ENCODE measurements around the gene DMRT1.

Gene DMRT1

DNA sequence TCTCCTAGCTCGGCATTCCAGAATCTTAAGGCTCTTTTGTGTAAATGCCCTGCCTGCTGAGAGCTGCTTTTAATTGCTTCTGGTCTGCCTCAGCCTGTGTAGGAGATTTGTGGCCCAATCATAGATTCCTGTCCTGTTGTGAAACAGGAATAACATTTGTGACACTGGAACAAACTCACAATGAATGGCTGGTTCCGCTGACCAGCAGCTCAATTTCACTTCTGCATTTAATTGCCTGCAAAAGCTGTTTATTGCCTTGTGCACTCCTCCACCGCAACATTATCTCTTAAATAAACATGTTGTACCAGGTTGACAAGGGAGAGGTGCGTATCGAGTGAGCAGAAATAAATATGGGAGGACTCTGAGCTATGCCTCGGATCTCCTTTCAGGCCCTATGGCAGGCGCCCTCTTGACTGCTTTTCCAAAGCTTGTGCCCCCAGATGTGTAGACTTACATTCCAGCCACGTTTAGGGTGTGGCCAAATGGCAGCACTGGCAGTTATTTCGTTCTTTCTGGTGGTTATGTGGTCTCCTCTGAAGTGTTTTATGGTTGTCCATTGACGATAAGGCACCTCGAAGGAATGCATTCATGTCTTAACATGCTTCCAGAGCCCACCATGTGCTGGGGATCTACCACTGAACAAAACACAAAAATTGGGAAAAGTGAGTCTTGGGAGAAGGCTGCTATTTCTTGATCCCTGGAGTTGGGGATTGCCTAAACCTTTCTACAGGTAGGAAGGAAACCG is 58.1 kb downstream of the DMRT1 start:
- H3K27ac ChIP-seq (ENCODE audit: low read depth, low read length), result no peak overlapping the region
- H3K23ac ChIP-seq (ENCODE audit: low read length), result no peak overlapping the region
- H3K79me1 ChIP-seq (ENCODE audit: low read length), result no peaks in the 10 kb centered on the region
- no peak overlapping the region for H4K12ac ChIP-seq (ENCODE audit: low read depth, low read length)
- no peak overlapping the region for H2AK5ac ChIP-seq (ENCODE audit: low read length)
- no peaks in the 10 kb centered on the region for H3K36me3 ChIP-seq (ENCODE audit: control insufficient read depth in 1 of 2, insufficient read depth in 2 of 2, low read length in 2 of 2)
- no peak overlapping the region for H2BK120ac ChIP-seq (ENCODE audit: insufficient read depth, low read length, poor library complexity)
- H3K14ac ChIP-seq (ENCODE audit: low read length), result no peak overlapping the region
- peaks cover 0 to 8% of the 10 kb centered on the region in 2 experiments for H3K4me1 ChIP-seq (ENCODE audit: control insufficient read depth in 1 of 2, insufficient read depth in 2 of 2, low read length in 2 of 2)
- DNase-seq, result no peak
- H2AFZ ChIP-seq (ENCODE audit: insufficient read depth, low read length, poor library complexity), result no peak overlapping the region
- no peak overlapping the region for H2BK12ac ChIP-seq (ENCODE audit: low read length)
- no peaks in the 10 kb centered on the region for H3K79me2 ChIP-seq (ENCODE audit: control insufficient read depth, insufficient read depth, low read length, poor library complexity)
- no peak overlapping the region for H3K9ac ChIP-seq (ENCODE audit: low read length)
- no peak overlapping the region for H3K18ac ChIP-seq (ENCODE audit: low read length)
- H4K8ac ChIP-seq (ENCODE audit: low read depth, low read length), result no peak overlapping the region
- H3K4me3 ChIP-seq (ENCODE audit: low read depth, low read length), result no peak overlapping the region
- no peaks in the 10 kb centered on the region for H3K9me3 ChIP-seq (ENCODE audit: insufficient read depth, low read depth, low read length)
- WGBS (ENCODE audit: extremely low coverage, insufficient coverage, insufficient read length), result no CpG with 5 or more reads among the region's 12 CpGs
- no peak overlapping the region for H3K4me2 ChIP-seq (ENCODE audit: low read length)
- no peak overlapping the region for H2BK5ac ChIP-seq (ENCODE audit: low read depth, low read length, poor library complexity)
- H3K4ac ChIP-seq (ENCODE audit: low read depth, low read length), result no peak overlapping the region
- no peak overlapping the region for H4K91ac ChIP-seq (ENCODE audit: low read depth, low read length)
- H3K27me3 ChIP-seq (ENCODE audit: insufficient read depth, low read length), result no peaks in the 10 kb centered on the region

DNA sequence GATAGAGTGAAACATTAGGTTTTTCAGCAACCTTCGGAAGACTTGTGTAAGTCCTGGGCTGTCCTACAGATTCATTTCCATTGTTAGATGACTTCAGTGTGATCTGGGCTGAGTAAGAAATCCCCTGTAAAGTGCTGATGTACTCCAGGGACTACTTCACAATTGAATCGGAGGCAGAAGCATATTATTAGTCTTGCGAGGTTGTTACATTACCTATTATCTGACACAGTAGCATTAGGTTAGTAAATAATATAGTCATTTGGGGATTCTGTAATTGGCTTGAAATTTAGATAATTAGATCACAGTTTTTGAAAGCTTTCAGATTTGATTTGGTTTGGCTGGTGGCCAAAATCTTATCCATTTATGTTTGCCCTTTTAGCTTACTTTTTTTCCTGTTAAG is 62.4 kb downstream of the DMRT1 start:
- WGBS (ENCODE audit: extremely low coverage, insufficient coverage, insufficient read length), result no CpG with 5 or more reads among the region's 3 CpGs
- H3K9ac ChIP-seq (ENCODE audit: low read length), result no peak overlapping the region

DNA sequence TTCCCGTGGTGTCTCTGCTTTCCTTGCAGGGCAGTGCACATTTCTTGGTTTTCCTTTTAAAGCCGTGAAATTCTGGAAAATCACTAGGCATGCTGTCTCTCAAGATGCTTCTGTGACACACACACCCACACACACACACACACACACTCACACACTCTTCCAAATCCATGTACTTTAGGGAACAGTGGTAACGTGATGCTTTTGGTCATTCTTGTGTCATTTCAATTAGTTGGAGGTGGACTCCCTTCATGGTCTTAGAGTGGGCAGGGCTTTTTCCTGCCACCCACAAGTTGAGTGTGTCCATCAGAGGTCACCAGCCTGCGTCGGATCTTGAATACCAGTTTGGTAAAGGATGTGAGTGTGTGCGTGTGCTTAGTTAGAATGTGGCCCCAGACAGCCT is 64.4 kb downstream of the DMRT1 start:
- DNase-seq, result no peak
- no peak overlapping the region for H2BK12ac ChIP-seq (ENCODE audit: low read length)
- no peak overlapping the region for H3K14ac ChIP-seq (ENCODE audit: low read length)
- H2AFZ ChIP-seq (ENCODE audit: insufficient read depth, low read length, poor library complexity), result no peak overlapping the region
- H3K79me2 ChIP-seq (ENCODE audit: control insufficient read depth, insufficient read depth, low read length, poor library complexity), result no peaks in the 10 kb centered on the region
- H3K4me1 ChIP-seq (ENCODE audit: control insufficient read depth in 1 of 2, insufficient read depth in 2 of 2, low read length in 2 of 2), result no peaks in the 10 kb centered on the region
- H3K27ac ChIP-seq (ENCODE audit: low read depth, low read length), result no peak overlapping the region
- H3K9ac ChIP-seq (ENCODE audit: low read length), result no peak overlapping the region
- H4K12ac ChIP-seq (ENCODE audit: low read depth, low read length), result no peak overlapping the region
- no peak overlapping the region for H3K4ac ChIP-seq (ENCODE audit: low read depth, low read length)
- no peak overlapping the region for H2AK5ac ChIP-seq (ENCODE audit: low read length)
- H2BK120ac ChIP-seq (ENCODE audit: insufficient read depth, low read length, poor library complexity), result no peak overlapping the region
- H2BK5ac ChIP-seq (ENCODE audit: low read depth, low read length, poor library complexity), result no peak overlapping the region
- no peaks in the 10 kb centered on the region for H3K9me3 ChIP-seq (ENCODE audit: insufficient read depth, low read depth, low read length)
- no peak overlapping the region for H4K91ac ChIP-seq (ENCODE audit: low read depth, low read length)
- H3K23ac ChIP-seq (ENCODE audit: low read length), result no peak overlapping the region
- no peaks in the 10 kb centered on the region for H3K79me1 ChIP-seq (ENCODE audit: low read length)
- H3K4me2 ChIP-seq (ENCODE audit: low read length), result no peak overlapping the region
- H3K18ac ChIP-seq (ENCODE audit: low read length), result no peak overlapping the region
- WGBS (ENCODE audit: extremely low coverage, insufficient coverage, insufficient read length), result no CpG with 5 or more reads among the region's 6 CpGs
- no peak overlapping the region for H4K8ac ChIP-seq (ENCODE audit: low read depth, low read length)
- H3K27me3 ChIP-seq (ENCODE audit: insufficient read depth, low read length), result peaks cover 3% of the 10 kb centered on the region
- H3K4me3 ChIP-seq (ENCODE audit: low read depth, low read length), result no peak overlapping the region
- no peaks in the 10 kb centered on the region for H3K36me3 ChIP-seq (ENCODE audit: control insufficient read depth in 1 of 2, insufficient read depth in 2 of 2, low read length in 2 of 2)

More for the DNA sequence above, 62.4 kb downstream of the DMRT1 start:
- H3K4ac ChIP-seq (ENCODE audit: low read depth, low read length), result no peak overlapping the region
- H2BK12ac ChIP-seq (ENCODE audit: low read length), result no peak overlapping the region
- no peaks in the 10 kb centered on the region for H3K36me3 ChIP-seq (ENCODE audit: control insufficient read depth in 1 of 2, insufficient read depth in 2 of 2, low read length in 2 of 2)
- no peak overlapping the region for H3K23ac ChIP-seq (ENCODE audit: low read length)
- H3K14ac ChIP-seq (ENCODE audit: low read length), result no peak overlapping the region
- H3K27ac ChIP-seq (ENCODE audit: low read depth, low read length), result no peak overlapping the region
- H2BK120ac ChIP-seq (ENCODE audit: insufficient read depth, low read length, poor library complexity), result no peak overlapping the region
- H3K18ac ChIP-seq (ENCODE audit: low read length), result no peak overlapping the region
- H3K9me3 ChIP-seq (ENCODE audit: insufficient read depth, low read depth, low read length), result no peaks in the 10 kb centered on the region
- no peaks in the 10 kb centered on the region for H3K79me1 ChIP-seq (ENCODE audit: low read length)
- peaks cover 0 to 6% of the 10 kb centered on the region in 2 experiments for H3K4me1 ChIP-seq (ENCODE audit: control insufficient read depth in 1 of 2, insufficient read depth in 2 of 2, low read length in 2 of 2)
- no peak overlapping the region for H2AK5ac ChIP-seq (ENCODE audit: low read length)
- DNase-seq, result no peak
- no peak overlapping the region for H4K8ac ChIP-seq (ENCODE audit: low read depth, low read length)
- H2BK5ac ChIP-seq (ENCODE audit: low read depth, low read length, poor library complexity), result no peak overlapping the region
- no peaks in the 10 kb centered on the region for H3K79me2 ChIP-seq (ENCODE audit: control insufficient read depth, insufficient read depth, low read length, poor library complexity)
- H3K4me3 ChIP-seq (ENCODE audit: low read depth, low read length), result no peak overlapping the region
- no peak overlapping the region for H4K12ac ChIP-seq (ENCODE audit: low read depth, low read length)
- peaks cover 3% of the 10 kb centered on the region for H3K27me3 ChIP-seq (ENCODE audit: insufficient read depth, low read length)
- no peak overlapping the region for H2AFZ ChIP-seq (ENCODE audit: insufficient read depth, low read length, poor library complexity)
- H3K4me2 ChIP-seq (ENCODE audit: low read length), result no peak overlapping the region
- H4K91ac ChIP-seq (ENCODE audit: low read depth, low read length), result no peak overlapping the region

DNA sequence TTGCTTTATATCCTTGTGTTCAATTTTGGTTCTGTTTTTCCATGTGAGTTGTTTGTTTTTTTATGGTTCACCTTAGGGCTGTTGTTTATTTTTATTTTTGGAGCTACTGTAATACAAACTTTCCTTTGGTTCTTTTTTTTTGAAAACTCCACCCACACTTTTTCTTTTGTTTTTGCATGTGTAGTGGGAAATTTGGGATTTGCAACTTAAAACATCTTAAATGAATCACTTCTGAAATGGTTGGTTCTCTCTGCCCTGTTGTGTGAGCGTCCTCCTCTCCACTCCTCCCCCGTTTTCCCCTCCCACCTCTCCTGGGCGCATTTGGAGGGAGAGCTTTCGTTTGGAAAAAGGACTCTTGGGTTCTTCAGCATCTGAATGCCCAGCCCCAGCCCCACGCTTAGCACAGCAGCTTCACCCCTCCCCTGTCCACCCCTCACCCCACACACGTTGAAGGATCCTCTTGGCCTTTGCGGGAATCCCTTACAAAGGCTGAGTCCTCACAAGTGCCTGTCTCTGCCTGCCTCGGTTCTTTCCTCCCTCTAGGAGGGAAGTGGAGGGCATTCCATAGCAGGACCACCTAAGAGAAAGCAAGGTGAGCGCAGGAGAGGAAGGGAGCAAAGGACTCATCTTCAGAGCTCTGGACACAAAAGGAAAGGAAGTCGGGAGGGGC is 67.2 kb downstream of the DMRT1 start:
- no peak overlapping the region for H3K14ac ChIP-seq (ENCODE audit: low read length)
- H3K23ac ChIP-seq (ENCODE audit: low read length), result no peak overlapping the region
- no peak overlapping the region for H3K9ac ChIP-seq (ENCODE audit: low read length)
- no peak for DNase-seq
- no peaks in the 10 kb centered on the region for H3K4me1 ChIP-seq (ENCODE audit: control insufficient read depth in 1 of 2, insufficient read depth in 2 of 2, low read length in 2 of 2)
- H3K79me2 ChIP-seq (ENCODE audit: control insufficient read depth, insufficient read depth, low read length, poor library complexity), result no peaks in the 10 kb centered on the region
- H3K27ac ChIP-seq (ENCODE audit: low read depth, low read length), result no peak overlapping the region
- H3K4ac ChIP-seq (ENCODE audit: low read depth, low read length), result no peak overlapping the region
- H3K9me3 ChIP-seq (ENCODE audit: insufficient read depth, low read depth, low read length), result no peaks in the 10 kb centered on the region
- H4K91ac ChIP-seq (ENCODE audit: low read depth, low read length), result no peak overlapping the region
- H3K36me3 ChIP-seq (ENCODE audit: control insufficient read depth in 1 of 2, insufficient read depth in 2 of 2, low read length in 2 of 2), result no peaks in the 10 kb centered on the region
- H2BK120ac ChIP-seq (ENCODE audit: insufficient read depth, low read length, poor library complexity), result no peak overlapping the region
- H3K4me2 ChIP-seq (ENCODE audit: low read length), result no peak overlapping the region
- no peak overlapping the region for H4K8ac ChIP-seq (ENCODE audit: low read depth, low read length)
- H2AK5ac ChIP-seq (ENCODE audit: low read length), result no peak overlapping the region
- no peaks in the 10 kb centered on the region for H3K79me1 ChIP-seq (ENCODE audit: low read length)
- no CpG with 5 or more reads among the region's 10 CpGs for WGBS (ENCODE audit: extremely low coverage, insufficient coverage, insufficient read length)
- no peak overlapping the region for H4K12ac ChIP-seq (ENCODE audit: low read depth, low read length)
- H2AFZ ChIP-seq (ENCODE audit: insufficient read depth, low read length, poor library complexity), result no peak overlapping the region
- no peak overlapping the region for H2BK12ac ChIP-seq (ENCODE audit: low read length)
- no peak overlapping the region for H3K18ac ChIP-seq (ENCODE audit: low read length)
- H2BK5ac ChIP-seq (ENCODE audit: low read depth, low read length, poor library complexity), result no peak overlapping the region
- H3K27me3 ChIP-seq (ENCODE audit: insufficient read depth, low read length), result peaks cover 3% of the 10 kb centered on the region
- no peak overlapping the region for H3K4me3 ChIP-seq (ENCODE audit: low read depth, low read length)

Data from trophoblast cell (in vitro differentiated cells and primary cell).